ENCODE data around the gene DGKG. TPM values are rescaled to one million over a fixed set of nuclear protein-coding genes. Genes with fewer than 3 reads are reported as not detected.
A peak's percentile ranks its signal among the peaks of the same experiment; 100 is the strongest.

Gene DGKG
- total and polyA plus RNA-seq, 7 donors = 0.60 to 30.7 (median 6.1) TPM

GRCh38 chr3:186165331-186165730, 196.7 kb downstream of the DGKG start:
- Histone ChIP-seq H3K9me3 (no peaks in the 10 kb centered on the region), H3K27me3 (no peaks in the 10 kb centered on the region), H3K27ac (no peak overlapping the region), H3K36me3 (peaks cover 0 to 17% (median 2%) of the 10 kb centered on the region in 4 donors), H3K4me3 (no peak overlapping the region), H3K4me1 (peaks cover 0 to 11% (median 0%) of the 10 kb centered on the region in 4 donors)
- 39 to 56% methylated on average over 1 of the region's 1 CpG for WGBS, 2 donors
- TF ChIP-seq CTCF (IDR thresholded peaks at IDR 0.05) = no peak
- intact Hi-C loops (cut with DNase I) = no loop called here
- DNase-seq = no peak

- peaks cover 0 to 17% (median 2%) of the 10 kb centered on the region in 4 donors for H3K36me3 ChIP-seq
These were observed 197.3 kb downstream of the DGKG start for GRCh38 chr3:186164696-186165095.

GRCh38 chr3:186162221-186162620, 199.8 kb downstream of the DGKG start:
- intact Hi-C loops (cut with DNase I) = no loop called here
- H3K4me3 ChIP-seq = no peak overlapping the region
- no peaks in the 10 kb centered on the region for H3K27me3 ChIP-seq
- H3K36me3 ChIP-seq = peaks cover 0 to 17% (median 2%) of the 10 kb centered on the region in 4 donors
- no peak for TF ChIP-seq POLR2AphosphoS5 (IDR thresholded peaks at IDR 0.05)
- no peak for TF ChIP-seq EP300 (IDR thresholded peaks at IDR 0.05)
- TF ChIP-seq POLR2A (IDR thresholded peaks at IDR 0.05) = no peak
- TF ChIP-seq CTCF (IDR thresholded peaks at IDR 0.05) = no peak
- H3K27ac ChIP-seq = no peak overlapping the region
- no peaks in the 10 kb centered on the region for H3K9me3 ChIP-seq
- 88 to 89% methylated on average over 6 of the region's 6 CpGs for WGBS, 2 donors
- no peak for DNase-seq
- H3K4me1 ChIP-seq = peaks cover 0 to 11% (median 0%) of the 10 kb centered on the region in 4 donors

More at GRCh38 chr3:186164696-186165095, 197.3 kb downstream of the DGKG start:
- Histone ChIP-seq H3K4me3 (no peak overlapping the region), H3K27me3 (no peaks in the 10 kb centered on the region), H3K4me1 (peaks cover 0 to 11% (median 0%) of the 10 kb centered on the region in 4 donors), H3K9me3 (no peaks in the 10 kb centered on the region), H3K27ac (no peak overlapping the region)
- TF ChIP-seq CTCF (IDR thresholded peaks at IDR 0.05) (no peak), EP300 (IDR thresholded peaks at IDR 0.05) (no peak), POLR2AphosphoS5 (IDR thresholded peaks at IDR 0.05) (no peak), POLR2A (IDR thresholded peaks at IDR 0.05) (no peak)
- intact Hi-C loops (cut with DNase I) = no loop called here
- WGBS, 2 donors = 91 to 94% methylated on average over 7 of the region's 7 CpGs
- no peak for DNase-seq

GRCh38 chr3:186160691-186161243, 201.3 kb downstream of the DGKG start:
- H3K4me1 ChIP-seq = peaks cover 0 to 11% (median 0%) of the 10 kb centered on the region in 4 donors
- H3K9me3 ChIP-seq = no peaks in the 10 kb centered on the region
- TF ChIP-seq CTCF (IDR thresholded peaks at IDR 0.05) (no peak), POLR2A (IDR thresholded peaks at IDR 0.05) (no peak), EP300 (IDR thresholded peaks at IDR 0.05) (no peak), POLR2AphosphoS5 (IDR thresholded peaks at IDR 0.05) (peak in 2 of 4 donors; percentile 33 to 56)
- intact Hi-C loops (cut with DNase I) = no loop called here
- H3K27ac ChIP-seq = no peak overlapping the region
- H3K27me3 ChIP-seq = no peaks in the 10 kb centered on the region
- WGBS, 2 donors = 80 to 83% methylated on average over 12 of the region's 12 CpGs
- peaks cover 0 to 17% (median 2%) of the 10 kb centered on the region in 4 donors for H3K36me3 ChIP-seq
- H3K4me3 ChIP-seq = no peak overlapping the region
- no peak for DNase-seq

GRCh38 chr3:186154641-186155040, 207.4 kb downstream of the DGKG start:
- no peaks in the 10 kb centered on the region for H3K27me3 ChIP-seq
- intact Hi-C loops (cut with DNase I) = no loop called here
- WGBS, 2 donors = 80 to 91% methylated on average over 2 of the region's 2 CpGs
- H3K4me3 ChIP-seq = no peak overlapping the region
- H3K9me3 ChIP-seq = no peaks in the 10 kb centered on the region
- no peak for DNase-seq
- no peak overlapping the region for H3K27ac ChIP-seq
- H3K36me3 ChIP-seq = peaks cover 0 to 9% (median 0%) of the 10 kb centered on the region in 4 donors
- TF ChIP-seq EP300 (IDR thresholded peaks at IDR 0.05) (no peak), POLR2A (IDR thresholded peaks at IDR 0.05) (no peak), POLR2AphosphoS5 (IDR thresholded peaks at IDR 0.05) (no peak), CTCF (IDR thresholded peaks at IDR 0.05) (no peak)
- no peaks in the 10 kb centered on the region for H3K4me1 ChIP-seq
